Osteoblast (primary cell): ENCODE results near the gene OR51E1. TPM values are rescaled to one million over a fixed set of nuclear protein-coding genes. Genes with fewer than 3 reads are reported as not detected.

ENCODE experiments used
- DNase-seq: peaks from one replicate; pipeline ENCODE4 v3.0.0; 2011; ENCODE audit warnings: low spot score, mixed read lengths; ENCODE audit not compliant: insufficient read length; ENCODE audit errors: missing footprints
- H2AFZ ChIP-seq: 2 replicates; pipeline ENCODE4 v1.6.0; 2011; ENCODE audit warnings: mild to moderate bottlenecking, low read length
- H3K27ac ChIP-seq: 2 replicates; pipeline ENCODE4 v1.5.1; 2011; ENCODE audit warnings: mild to moderate bottlenecking, low read depth, low read length, moderate library complexity
- H3K27me3 ChIP-seq: 2 replicates; pipeline ENCODE4 v1.6.0; 2012; ENCODE audit warnings: mild to moderate bottlenecking, control low read depth, inconsistent platforms, low read length, moderate library complexity; ENCODE audit not compliant: insufficient read depth
- H3K36me3 ChIP-seq: 2 replicates; pipeline ENCODE4 v1.5.1; 2011; ENCODE audit warnings: mild to moderate bottlenecking, low read length, control low read depth, moderate library complexity; ENCODE audit not compliant: insufficient read depth
- H3K4me1 ChIP-seq: 2 replicates; pipeline ENCODE4 v1.5.1; 2011; ENCODE audit warnings: mild to moderate bottlenecking, low read length, control low read depth, moderate library complexity; ENCODE audit not compliant: insufficient read depth
- H3K4me2 ChIP-seq: 2 replicates; pipeline ENCODE4 v1.6.0; 2011; ENCODE audit warnings: mild to moderate bottlenecking, low read length; ENCODE audit not compliant: insufficient read depth
- H3K4me3 ChIP-seq: fragments of 200-600 bp; sonication (generic); 3 replicates; pipeline ENCODE4 v1.5.1; 2012; ENCODE audit warnings: mild to moderate bottlenecking, low read length, inconsistent platforms; ENCODE audit not compliant: insufficient read depth
- H3K79me2 ChIP-seq: 2 replicates; pipeline ENCODE4 v1.6.0; 2012; ENCODE audit warnings: mild to moderate bottlenecking, low read length, control low read depth, inconsistent platforms; ENCODE audit not compliant: insufficient read depth
- H3K9me3 ChIP-seq: 2 replicates; pipeline ENCODE4 v1.5.1; 2011; ENCODE audit warnings: low read depth, low read length, control low read depth
- H4K20me1 ChIP-seq: 2 replicates; pipeline ENCODE4 v1.6.0; 2012; ENCODE audit warnings: mild to moderate bottlenecking, low read length, control low read depth; ENCODE audit not compliant: insufficient read depth
- total RNA-seq: library from RNA; depleted of rRNA; stranded (reverse); fragments of >200 nt; gene quantifications from 2 replicates; pipeline ENCODE4 v1.2.3, GENCODE V29; 2012
- TF ChIP-seq, protein P1 (sequence below): IDR thresholded peaks from 2 replicates; pipeline ENCODE4 v1.5.1; 2011; ENCODE audit warnings: mild to moderate bottlenecking, low read depth, low read length, moderate library complexity; ENCODE audit errors: extremely low read depth

Gene OR51E1, protein sequence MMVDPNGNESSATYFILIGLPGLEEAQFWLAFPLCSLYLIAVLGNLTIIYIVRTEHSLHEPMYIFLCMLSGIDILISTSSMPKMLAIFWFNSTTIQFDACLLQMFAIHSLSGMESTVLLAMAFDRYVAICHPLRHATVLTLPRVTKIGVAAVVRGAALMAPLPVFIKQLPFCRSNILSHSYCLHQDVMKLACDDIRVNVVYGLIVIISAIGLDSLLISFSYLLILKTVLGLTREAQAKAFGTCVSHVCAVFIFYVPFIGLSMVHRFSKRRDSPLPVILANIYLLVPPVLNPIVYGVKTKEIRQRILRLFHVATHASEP
- not detected in 2 replicates for total RNA-seq

DNA sequence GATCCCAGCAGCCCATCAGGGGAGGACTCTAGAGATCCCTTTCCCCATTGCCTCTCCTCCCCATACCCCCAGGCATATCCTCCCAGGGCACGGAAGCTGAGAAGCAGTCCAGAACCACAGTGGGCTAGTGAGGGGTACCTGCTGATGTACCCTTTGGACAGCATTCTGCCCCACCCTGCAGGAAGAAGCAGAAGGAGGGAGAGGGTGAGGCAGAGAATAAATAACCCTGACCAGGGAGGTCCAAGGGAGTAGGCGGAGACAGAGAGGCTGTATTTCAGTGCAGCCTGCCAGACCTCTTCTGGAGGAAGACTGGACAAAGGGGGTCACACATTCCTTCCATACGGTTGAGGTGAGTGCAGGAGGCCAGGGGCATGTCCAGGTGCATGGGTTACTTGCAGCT lies at the start of gene OR51E1:
OR51E1 (plus strand) TSS at position 301 of the 400 bp plus-strand sequence. CDS start 8,545 bp downstream, outside the sequence.
- H4K20me1 ChIP-seq: no peaks in the 10 kb centered on the region
- H3K4me3 ChIP-seq: no peak within 1 kb of the TSS
- no peak within 1 kb of the TSS for H3K27ac ChIP-seq
- no peaks in the 10 kb centered on the region for H3K9me3 ChIP-seq
- TF ChIP-seq, protein P1, sequence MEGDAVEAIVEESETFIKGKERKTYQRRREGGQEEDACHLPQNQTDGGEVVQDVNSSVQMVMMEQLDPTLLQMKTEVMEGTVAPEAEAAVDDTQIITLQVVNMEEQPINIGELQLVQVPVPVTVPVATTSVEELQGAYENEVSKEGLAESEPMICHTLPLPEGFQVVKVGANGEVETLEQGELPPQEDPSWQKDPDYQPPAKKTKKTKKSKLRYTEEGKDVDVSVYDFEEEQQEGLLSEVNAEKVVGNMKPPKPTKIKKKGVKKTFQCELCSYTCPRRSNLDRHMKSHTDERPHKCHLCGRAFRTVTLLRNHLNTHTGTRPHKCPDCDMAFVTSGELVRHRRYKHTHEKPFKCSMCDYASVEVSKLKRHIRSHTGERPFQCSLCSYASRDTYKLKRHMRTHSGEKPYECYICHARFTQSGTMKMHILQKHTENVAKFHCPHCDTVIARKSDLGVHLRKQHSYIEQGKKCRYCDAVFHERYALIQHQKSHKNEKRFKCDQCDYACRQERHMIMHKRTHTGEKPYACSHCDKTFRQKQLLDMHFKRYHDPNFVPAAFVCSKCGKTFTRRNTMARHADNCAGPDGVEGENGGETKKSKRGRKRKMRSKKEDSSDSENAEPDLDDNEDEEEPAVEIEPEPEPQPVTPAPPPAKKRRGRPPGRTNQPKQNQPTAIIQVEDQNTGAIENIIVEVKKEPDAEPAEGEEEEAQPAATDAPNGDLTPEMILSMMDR: no peak
- no peaks in the 10 kb centered on the region for H3K36me3 ChIP-seq
- H3K4me2 ChIP-seq: no peak within 1 kb of the TSS
- H3K79me2 ChIP-seq: no peaks in the 10 kb centered on the region
- H2AFZ ChIP-seq: no peak within 1 kb of the TSS
- no peaks in the 10 kb centered on the region for H3K4me1 ChIP-seq
- DNase-seq: no peak
- no peaks in the 10 kb centered on the region for H3K27me3 ChIP-seq

DNA sequence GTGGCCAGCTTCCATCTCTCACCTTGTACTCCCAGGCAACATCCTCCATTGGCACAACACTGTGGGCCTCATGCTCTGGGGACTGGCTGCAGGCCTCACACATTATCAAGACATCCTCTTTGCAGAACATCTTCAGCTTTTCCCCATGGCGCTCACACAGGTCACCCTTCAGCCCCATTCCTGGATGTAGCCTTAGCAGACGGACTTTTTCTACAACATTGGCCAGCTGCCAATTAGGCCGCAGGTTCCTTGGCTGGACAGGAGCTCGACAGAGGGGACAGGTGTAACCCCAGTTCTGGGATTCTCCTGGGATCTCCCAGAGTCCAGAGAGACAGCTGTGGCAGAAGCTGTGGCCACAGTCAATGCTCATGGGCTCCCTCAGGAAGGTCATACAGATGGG lies 38.7 kb upstream of the OR51E1 start:
- Histone ChIP-seq H3K4me2 (no peak overlapping the region), H3K79me2 (peaks cover 13% of the 10 kb centered on the region), H2AFZ (no peak overlapping the region), H3K4me3 (no peak overlapping the region), H3K4me1 (peaks cover 18% of the 10 kb centered on the region), H3K27ac (no peak overlapping the region), H3K27me3 (no peaks in the 10 kb centered on the region), H3K9me3 (no peaks in the 10 kb centered on the region), H4K20me1 (peaks cover 3% of the 10 kb centered on the region), H3K36me3 (peaks cover 21% of the 10 kb centered on the region)
- TF ChIP-seq, protein P1: no peak
- DNase-seq: peak; percentile 6

DNA sequence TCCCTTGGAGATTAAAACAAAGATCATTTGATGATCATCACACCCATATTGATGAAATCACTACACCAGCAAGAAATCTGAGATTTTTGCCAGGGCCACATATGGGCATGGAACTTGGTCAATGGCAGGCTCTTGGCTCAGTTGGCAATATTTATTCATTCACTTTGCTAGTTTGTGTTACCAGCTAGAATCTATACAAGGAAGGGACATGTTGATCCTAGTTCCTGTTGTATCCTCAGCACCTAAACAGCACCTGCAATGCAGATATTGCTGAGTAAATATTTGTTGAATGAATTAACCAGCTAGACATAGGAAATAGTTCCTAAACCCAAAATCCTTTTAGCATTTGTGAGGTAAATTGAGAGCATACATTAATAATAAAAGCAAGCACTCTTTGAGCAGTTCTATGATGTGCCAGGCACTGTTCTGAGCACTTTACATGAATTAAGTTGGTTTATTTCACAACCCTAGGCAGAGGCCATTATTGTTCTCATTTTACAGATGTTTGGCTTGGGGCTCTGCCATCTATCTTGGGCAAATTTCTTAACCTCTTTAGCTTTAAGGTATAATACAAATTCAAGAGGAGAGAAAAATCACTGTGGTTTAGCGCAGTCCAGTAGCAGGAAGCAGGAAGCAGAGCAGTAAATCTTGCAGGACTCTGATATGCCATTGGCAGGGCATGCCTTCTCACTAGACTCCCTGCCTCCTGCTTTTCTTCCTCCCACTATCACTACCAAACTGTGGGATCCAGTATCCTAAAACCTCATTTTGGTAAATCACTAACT lies 37.4 kb upstream of the OR51E1 start:
- Histone ChIP-seq H4K20me1 (peaks cover 3% of the 10 kb centered on the region), H3K4me2 (peak overlapping the region; percentile 86), H3K4me3 (peak overlapping the region; percentile 83), H3K4me1 (peaks cover 18% of the 10 kb centered on the region), H3K27me3 (no peaks in the 10 kb centered on the region), H3K36me3 (peaks cover 8% of the 10 kb centered on the region), H3K9me3 (no peaks in the 10 kb centered on the region), H2AFZ (peak overlapping the region; percentile 99), H3K79me2 (peaks cover 13% of the 10 kb centered on the region), H3K27ac (peak overlapping the region; percentile 78)
- TF ChIP-seq, protein P1: no peak
- DNase-seq: no peak

DNA sequence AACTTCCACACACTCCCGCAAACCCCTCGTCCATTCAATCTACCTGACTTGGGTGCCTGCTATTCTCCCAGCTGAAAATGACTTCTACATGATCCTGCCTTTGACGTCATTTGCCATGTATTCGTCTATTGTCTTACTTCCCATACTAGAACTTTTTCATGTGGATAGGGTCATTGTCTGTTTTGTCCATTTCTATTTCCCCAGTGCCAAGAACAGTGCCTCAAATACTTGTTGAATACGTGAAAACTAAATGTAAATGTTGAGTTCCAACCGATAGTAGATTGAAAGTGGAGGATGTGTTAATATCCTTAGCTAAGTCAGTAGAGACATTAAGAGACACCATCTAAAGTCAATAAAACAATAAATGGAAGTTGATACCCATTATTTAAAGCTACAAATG lies 36.7 kb upstream of the OR51E1 start:
- peaks cover under 1% of the 10 kb centered on the region for H3K36me3 ChIP-seq
- no peaks in the 10 kb centered on the region for H3K9me3 ChIP-seq
- DNase-seq: peak; percentile 82
- TF ChIP-seq, protein P1: no peak
- peak overlapping the region; percentile 99 for H2AFZ ChIP-seq
- H3K27me3 ChIP-seq: no peaks in the 10 kb centered on the region
- peaks cover 3% of the 10 kb centered on the region for H4K20me1 ChIP-seq
- peak overlapping the region; percentile 86 for H3K4me2 ChIP-seq
- peaks cover 13% of the 10 kb centered on the region for H3K79me2 ChIP-seq
- peak overlapping the region; percentile 83 for H3K4me3 ChIP-seq
- H3K4me1 ChIP-seq: peaks cover 18% of the 10 kb centered on the region
- peak overlapping the region; percentile 78 for H3K27ac ChIP-seq
